H9 (cell line): ENCODE results near the gene CREG1. TPM values are rescaled to one million over a fixed set of nuclear protein-coding genes. Genes with fewer than 3 reads are reported as not detected.

Experiments
- DNase-seq: peaks from one replicate; pipeline ENCODE4 v3.0.0-alpha.2; 2017
- H2AFZ ChIP-seq: one replicate; pipeline ENCODE4 v1.6.1; 2013; ENCODE audit warnings: mild to moderate bottlenecking, low read length, control low read depth, moderate library complexity
- H2AK5ac ChIP-seq: 2 replicates; pipeline ENCODE4 v1.6.1; 2013; ENCODE audit warnings: low read length, control low read depth, mixed read lengths; ENCODE audit not compliant: insufficient read length
- H2BK120ac ChIP-seq: one replicate; pipeline ENCODE4 v1.6.1; 2013; ENCODE audit warnings: low read depth, mild to moderate bottlenecking, low read length, control low read depth, inconsistent platforms; ENCODE audit not compliant: poor library complexity, severe bottlenecking
- H2BK12ac ChIP-seq: 2 replicates; pipeline ENCODE4 v1.6.1; 2013; ENCODE audit warnings: low read length, control low read depth, mixed read lengths, low read depth; ENCODE audit not compliant: insufficient read length
- H2BK15ac ChIP-seq: 2 replicates; pipeline ENCODE4 v1.6.1; 2013; ENCODE audit warnings: low read depth, low read length, control low read depth
- H2BK20ac ChIP-seq: one replicate; pipeline ENCODE4 v1.6.1; 2013; ENCODE audit warnings: low read depth, mild to moderate bottlenecking, low read length, control low read depth, inconsistent platforms; ENCODE audit not compliant: poor library complexity, severe bottlenecking
- H2BK5ac ChIP-seq: 2 replicates; pipeline ENCODE4 v1.6.1; 2013; ENCODE audit warnings: low read length, control low read depth, mixed read lengths; ENCODE audit not compliant: insufficient read length
- H3K14ac ChIP-seq: 2 replicates; pipeline ENCODE4 v1.6.1; 2013; ENCODE audit warnings: low read length, control low read depth; ENCODE audit not compliant: insufficient read depth
- H3K18ac ChIP-seq: 2 replicates; pipeline ENCODE4 v1.6.1; 2013; ENCODE audit warnings: low read depth, mild to moderate bottlenecking, mixed read lengths, low read length, control low read depth; ENCODE audit not compliant: insufficient read length
- H3K23ac ChIP-seq: 2 replicates; pipeline ENCODE4 v1.6.1; 2013; ENCODE audit warnings: low read length, control low read depth, mixed read lengths, low read depth; ENCODE audit not compliant: insufficient read length
- H3K23me2 ChIP-seq: 2 replicates; pipeline ENCODE4 v1.6.1; 2013; ENCODE audit warnings: low read depth, mild to moderate bottlenecking, mixed read lengths, low read length, control low read depth; ENCODE audit not compliant: insufficient read length, poor library complexity, severe bottlenecking
- H3K27ac ChIP-seq: 2 replicates; pipeline ENCODE4 v1.5.1; 2013; ENCODE audit warnings: low read length, control low read depth, mixed read lengths, low read depth; ENCODE audit not compliant: insufficient read length
- H3K27me3 ChIP-seq: 2 replicates; pipeline ENCODE4 v1.6.1; 2013; ENCODE audit warnings: low read length, control low read depth, inconsistent platforms; ENCODE audit not compliant: insufficient read depth
- H3K4ac ChIP-seq: 2 replicates; pipeline ENCODE4 v1.6.1; 2013; ENCODE audit warnings: low read depth, mild to moderate bottlenecking, control low read depth, inconsistent platforms, low read length, moderate library complexity
- H3K4me1 ChIP-seq: 2 replicates; pipeline ENCODE4 v1.6.1; 2013; ENCODE audit warnings: low read length, control low read depth, inconsistent platforms; ENCODE audit not compliant: insufficient read depth
- H3K4me2 ChIP-seq: 2 replicates; pipeline ENCODE4 v1.6.1; 2013; ENCODE audit warnings: low read length, control low read depth, mixed read lengths; ENCODE audit not compliant: insufficient read length, insufficient read depth
- H3K56ac ChIP-seq: 2 replicates; pipeline ENCODE4 v1.6.1; 2013; ENCODE audit warnings: low read depth, mild to moderate bottlenecking, mixed read lengths, low read length, control low read depth; ENCODE audit not compliant: insufficient read length
- H3K79me1 ChIP-seq: 2 replicates; pipeline ENCODE4 v1.6.1; 2013; ENCODE audit warnings: low read depth, mild to moderate bottlenecking, moderate library complexity, low read length, control low read depth, inconsistent platforms; ENCODE audit not compliant: insufficient read depth, poor library complexity, severe bottlenecking
- H3K79me2 ChIP-seq: 2 replicates; pipeline ENCODE4 v1.6.1; 2013; ENCODE audit warnings: low read length, control low read depth, inconsistent platforms; ENCODE audit not compliant: insufficient read depth
- H3K9ac ChIP-seq: 2 replicates; pipeline ENCODE4 v1.6.1; 2013; ENCODE audit warnings: low read length, control low read depth, mixed read lengths; ENCODE audit not compliant: insufficient read length; ENCODE audit errors: extremely low read depth
- H3K9me3 ChIP-seq: one replicate; pipeline ENCODE4 v1.6.1; 2013; ENCODE audit warnings: low read depth, low read length, inconsistent platforms; ENCODE audit not compliant: control insufficient read depth
- H3T11ph ChIP-seq: one replicate; pipeline ENCODE4 v1.6.1; 2013; ENCODE audit warnings: mild to moderate bottlenecking, low read length, control low read depth, inconsistent platforms
- H4K20me1 ChIP-seq: one replicate; pipeline ENCODE4 v1.6.1; 2013; ENCODE audit not compliant: control insufficient read depth, insufficient read length, insufficient read depth
- H4K5ac ChIP-seq: 2 replicates; pipeline ENCODE4 v1.6.1; 2013; ENCODE audit warnings: low read depth, mild to moderate bottlenecking, mixed read lengths, low read length, control low read depth; ENCODE audit not compliant: insufficient read length
- H4K8ac ChIP-seq: replicated peaks from 2 replicates; pipeline ENCODE4 v1.6.1; 2013; ENCODE audit warnings: low read length, control low read depth, mixed read lengths, low read depth; ENCODE audit not compliant: insufficient read length
- H4K91ac ChIP-seq: 2 replicates; pipeline ENCODE4 v1.6.1; 2013; ENCODE audit warnings: low read depth, mild to moderate bottlenecking, moderate library complexity, mixed read lengths, low read length, control low read depth; ENCODE audit not compliant: insufficient read length
- H3K27ac Mint-ChIP-seq, 3 experiments: 2 replicates in 2 of 3; 3 replicates in 1 of 3; pipeline ENCODE4 v1.8.0; 2020 to 2021; ENCODE audit warnings: mixed read lengths in 3 of 3, mild to moderate bottlenecking in 1 of 3, moderate library complexity in 1 of 3
- H3K27me3 Mint-ChIP-seq: 2 replicates; pipeline ENCODE4 v1.8.0; 2021; ENCODE audit warnings: low read depth, mild to moderate bottlenecking, moderate library complexity, mixed read lengths
- H3K36me3 Mint-ChIP-seq, 3 experiments: 2 replicates in 2 of 3; 3 replicates in 1 of 3; pipeline ENCODE4 v1.8.0; 2020 to 2021; ENCODE audit warnings: low read depth in 3 of 3, mixed read lengths in 3 of 3; ENCODE audit not compliant: insufficient read depth in 1 of 3
- H3K4me1 Mint-ChIP-seq, 2 experiments: 2 replicates each; pipeline ENCODE4 v1.8.0; 2020; ENCODE audit warnings: mixed read lengths in 2 of 2
- H3K4me3 Mint-ChIP-seq, 2 experiments: 2 replicates in 1 of 2; 3 replicates in 1 of 2; pipeline ENCODE4 v1.8.0; 2020 to 2021; ENCODE audit warnings: mild to moderate bottlenecking in 2 of 2, mixed read lengths in 2 of 2, moderate library complexity in 1 of 2
- H3K9me3 Mint-ChIP-seq, 2 experiments: 2 replicates in 1 of 2; 3 replicates in 1 of 2; pipeline ENCODE4 v1.8.0; 2020; ENCODE audit warnings: mild to moderate bottlenecking in 2 of 2, mixed read lengths in 2 of 2, moderate library complexity in 1 of 2
- CTCF ChIP-seq: fragments of 200-600 bp; sonication (generic); conservative IDR thresholded peaks from 3 replicates; pipeline ENCODE4 v1.8.0; 2021; ENCODE audit warnings: antibody characterized with exemption, mild to moderate bottlenecking
- WGBS: extraction: QIAGEN DNeasy Blood & Tissue Kit; methylation state at CpG from one replicate; pipeline ENCODE4 v1.1.7; 2013; ENCODE audit warnings: missing lambda C conversion rate, low lambda C conversion rate, mixed read lengths; ENCODE audit not compliant: insufficient read length; ENCODE audit errors: extremely low coverage; 5-methylcytosine and 5-hydroxymethylcytosine counted together
- total RNA-seq: library from RNA; stranded (reverse); gene quantifications from 2 replicates; pipeline ENCODE4 v1.2.1, GENCODE V29; 2021

CREG1 gene
- total RNA-seq, 1 experiment from 2014 or later: 19.8 TPM

GRCh38 chr1:167496797-167497619 lies 56.6 kb downstream of the CREG1 start:
- Histone ChIP-seq H3K56ac (no peak overlapping the region), H3K23me2 (no peaks in the 10 kb centered on the region), H3K4me1 (no peaks in the 10 kb centered on the region; the same call in 1 of the 2 replicates), H3K18ac (no peak overlapping the region), H4K91ac (no peak overlapping the region), H3K27me3 (no peaks in the 10 kb centered on the region), H3K27ac (no peak overlapping the region), H3K9ac (no peak overlapping the region), H2BK120ac (no peak overlapping the region), H3K9me3 (no peaks in the 10 kb centered on the region), H3K4me2 (no peak overlapping the region), H2AK5ac (no peak overlapping the region), H2AFZ (no peak overlapping the region), H3K23ac (no peak overlapping the region), H2BK12ac (no peak overlapping the region), H2BK5ac (no peak overlapping the region), H4K5ac (no peak overlapping the region), H4K20me1 (no peaks in the 10 kb centered on the region), H3K79me1 (no peaks in the 10 kb centered on the region), H2BK20ac (no peak overlapping the region), H3K14ac (no peak overlapping the region), H3K4ac (no peak overlapping the region), H4K8ac (no peak overlapping the region), H2BK15ac (no peak overlapping the region), H3K79me2 (no peaks in the 10 kb centered on the region), H3T11ph (no peak overlapping the region)
- Mint-ChIP-seq H3K27me3 (peaks cover 25% of the 10 kb centered on the region), H3K27ac (no peak overlapping the region), H3K36me3 (no peaks in the 10 kb centered on the region), H3K9me3 (peaks cover 0 to 2% of the 10 kb centered on the region in 2 experiments; a peak in 1 of 5 replicates), H3K4me3 (no peak overlapping the region), H3K4me1 (peaks cover 16 to 20% of the 10 kb centered on the region in 2 experiments)
- WGBS: no CpG with 5 or more reads among the region's 11 CpGs
- no peak for TF ChIP-seq CTCF
- DNase-seq: no peak
